ENCODE data around the gene PRDX3.

PRDX3 gene

GRCh38 chr10:119178372-119179119, at the start of gene PRDX3:
Gene PRDX3, minus strand, starts transcription at chr10:119178812. Its CDS starts 22 bp downstream, at chr10:119178790.
- DNase-seq: peak; percentile 92

- DNase-seq: no peak
Observed at GRCh38 chr10:119227825-119228224, 49.2 kb upstream of the PRDX3 start.

DNA sequence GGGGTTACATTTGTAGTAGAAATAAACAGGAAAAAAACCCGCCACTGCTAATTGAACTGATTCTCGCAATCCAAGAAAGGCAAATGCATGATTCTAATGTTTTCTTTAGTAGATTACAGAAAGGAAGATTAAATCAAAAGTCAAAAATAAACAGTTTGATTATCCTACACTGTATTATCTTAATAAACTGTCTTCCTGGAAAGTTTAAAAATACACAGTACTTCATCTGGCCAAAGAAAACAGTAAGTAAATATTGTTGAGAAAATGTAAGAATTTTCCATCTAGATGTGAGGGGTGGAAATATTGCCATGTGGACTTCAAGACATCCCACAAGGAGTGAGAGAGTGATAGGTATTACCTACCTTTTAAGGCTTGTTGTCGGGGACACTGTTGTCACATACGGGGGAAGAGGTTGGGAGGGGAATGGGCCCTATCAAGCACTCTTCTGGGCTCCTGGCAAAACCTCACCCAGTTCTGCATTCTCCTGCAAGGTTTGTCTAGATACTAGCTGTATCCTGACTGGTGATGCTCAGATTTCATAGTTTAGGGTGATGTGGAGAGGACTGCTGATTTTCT, 46.6 kb upstream of the PRDX3 start:
- DNase-seq: no peak

GRCh38 chr10:119222966-119223386, 44.4 kb upstream of the PRDX3 start:
- DNase-seq: no peak

GRCh38 chr10:119222537-119222936, 43.9 kb upstream of the PRDX3 start:
- no peak for DNase-seq

DNA sequence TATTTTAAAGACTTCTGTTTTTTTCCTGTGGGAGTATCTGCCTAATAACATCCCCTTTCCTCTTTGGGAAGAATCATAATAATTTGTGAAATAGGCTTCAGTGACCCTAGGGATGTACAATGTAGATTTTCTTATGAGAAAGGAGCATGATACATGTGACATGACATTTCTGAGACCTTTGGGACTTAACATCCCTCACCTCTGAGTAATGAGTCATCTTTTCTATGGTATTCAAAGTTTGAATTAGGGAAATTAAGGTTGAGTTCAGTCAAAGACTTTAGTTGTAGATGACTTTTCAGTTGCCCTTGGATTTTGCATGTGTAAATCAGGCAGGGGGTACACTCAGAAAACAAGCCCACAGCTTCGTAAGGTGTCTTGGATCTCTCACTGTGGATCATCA, 43.1 kb upstream of the PRDX3 start:
- DNase-seq: no peak

DNA sequence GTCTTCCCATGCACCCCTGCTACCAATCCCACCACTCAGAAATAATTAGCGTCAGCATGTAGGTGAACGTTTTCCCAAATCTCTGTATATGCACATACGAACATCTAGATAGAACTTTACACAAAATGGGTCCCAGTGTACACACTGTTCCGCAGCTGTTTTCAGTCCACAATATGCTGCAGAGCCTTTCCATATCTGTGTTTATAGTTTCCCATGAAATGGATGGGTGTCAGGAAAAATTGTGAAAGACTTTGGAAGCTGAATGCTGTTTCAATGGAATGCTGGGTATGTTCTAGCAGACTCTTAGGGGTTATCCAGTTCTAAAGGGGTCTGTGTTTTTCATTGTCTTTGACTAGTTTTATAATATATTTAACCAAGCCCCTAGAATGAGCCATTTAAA, 42.6 kb upstream of the PRDX3 start:
- no peak for DNase-seq

DNA sequence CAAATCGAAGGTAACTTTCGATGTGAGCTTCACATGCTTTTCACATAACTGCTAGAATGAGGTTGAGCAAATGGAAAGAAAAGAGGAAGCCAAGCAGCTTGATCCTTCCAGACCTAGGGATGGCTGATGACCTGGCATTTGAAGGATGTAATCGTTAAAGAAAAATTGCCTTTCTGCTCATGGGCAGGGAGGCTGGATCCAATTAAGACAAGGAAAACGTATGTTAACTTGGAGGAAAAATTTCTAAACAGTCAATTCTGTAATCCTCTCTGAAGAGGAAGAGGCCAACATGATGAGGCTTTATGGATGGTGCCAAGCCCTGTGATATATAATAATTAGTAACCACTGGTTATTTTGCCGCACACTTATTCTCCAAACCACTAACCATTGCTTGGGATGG, 41.3 kb upstream of the PRDX3 start:
- DNase-seq: no peak

DNA sequence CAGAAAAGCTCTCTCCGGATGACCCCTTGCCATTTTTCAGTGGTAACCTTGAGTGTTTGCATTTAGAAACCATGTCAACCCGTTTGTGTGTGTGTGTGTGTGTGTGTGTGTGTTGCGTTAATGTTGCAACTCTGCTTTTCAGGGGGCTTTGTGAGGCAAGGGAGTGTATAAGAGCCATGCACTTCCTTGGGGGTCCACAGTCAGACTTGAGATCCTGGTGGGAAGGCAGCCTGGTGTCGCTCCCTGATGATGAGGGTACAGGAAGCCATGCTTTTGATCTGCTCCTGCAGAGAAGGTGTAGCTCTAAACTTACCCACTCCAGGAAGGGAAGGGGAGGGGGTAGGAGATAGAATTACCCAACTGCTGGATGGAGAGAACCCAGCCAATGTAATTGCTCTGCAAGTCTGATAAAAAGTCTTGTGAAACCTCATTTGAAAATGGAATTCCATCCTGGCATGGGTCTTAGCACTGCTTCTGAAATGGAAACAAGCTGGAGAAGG, 39.4 kb upstream of the PRDX3 start:
- DNase-seq: peak; percentile 12

DNA sequence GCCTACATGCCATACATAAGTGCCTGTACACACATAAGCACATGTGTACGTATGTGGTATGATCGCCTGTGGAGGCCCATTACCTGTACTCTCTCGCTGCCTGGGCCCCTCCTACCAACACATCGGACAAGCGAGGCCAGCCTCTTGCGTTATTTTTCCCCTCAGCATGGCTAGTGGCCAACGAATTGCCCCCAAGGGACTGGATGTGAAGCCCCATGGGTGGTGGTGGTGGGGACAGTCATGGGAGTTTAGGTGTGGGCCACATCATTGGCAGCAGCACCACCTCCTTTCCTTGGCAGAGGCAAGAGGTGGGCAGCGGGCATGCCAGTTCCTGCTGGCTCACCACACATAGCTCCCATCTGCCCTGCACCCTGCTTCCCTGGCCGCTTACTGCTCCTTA, 38.8 kb upstream of the PRDX3 start:
- DNase-seq: no peak

GRCh38 chr10:119216127-119216526, 37.5 kb upstream of the PRDX3 start:
- no peak for DNase-seq

DNA sequence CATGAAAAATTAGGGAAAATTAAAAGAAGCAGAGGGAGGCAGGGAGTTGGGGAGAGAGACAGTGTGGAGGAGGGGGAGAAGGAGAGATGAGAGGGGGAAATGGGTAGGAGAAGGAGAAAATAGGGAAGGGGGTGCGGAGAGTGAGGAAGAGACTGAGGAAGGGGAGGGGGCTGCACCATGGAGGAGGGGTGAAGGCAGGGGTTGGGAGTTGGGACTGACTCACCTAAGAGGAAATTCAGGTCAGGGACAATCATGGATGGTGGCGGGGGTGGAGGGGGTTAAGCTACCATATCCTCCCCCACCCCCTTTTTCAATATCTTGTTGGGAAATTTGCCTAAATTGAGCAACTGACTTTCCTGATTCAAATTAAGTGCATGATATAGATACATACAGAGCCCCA, 36.8 kb upstream of the PRDX3 start:
- no peak for DNase-seq

GRCh38 chr10:119211625-119212441, 33.2 kb upstream of the PRDX3 start:
- no peak for DNase-seq

DNA sequence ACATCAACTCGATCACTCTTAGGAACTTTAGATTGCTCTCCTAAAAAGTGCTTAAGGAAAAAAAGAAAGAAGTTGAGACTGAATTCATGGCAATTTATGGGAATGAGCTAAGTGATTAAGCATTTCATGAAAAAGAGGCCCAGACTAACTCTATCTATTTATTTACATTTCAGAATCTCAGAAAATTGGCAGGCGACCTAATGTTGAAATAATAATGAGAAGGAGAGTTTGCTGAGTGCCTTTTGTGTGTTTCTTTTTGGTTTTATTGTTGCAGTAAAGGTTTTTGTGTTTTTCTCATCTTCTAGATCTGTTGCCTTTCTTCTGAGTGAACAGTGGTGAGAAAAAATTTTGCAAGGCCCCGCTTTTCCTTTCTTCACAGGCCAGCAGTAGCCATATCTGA, 32.6 kb upstream of the PRDX3 start:
- no peak for DNase-seq

DNA sequence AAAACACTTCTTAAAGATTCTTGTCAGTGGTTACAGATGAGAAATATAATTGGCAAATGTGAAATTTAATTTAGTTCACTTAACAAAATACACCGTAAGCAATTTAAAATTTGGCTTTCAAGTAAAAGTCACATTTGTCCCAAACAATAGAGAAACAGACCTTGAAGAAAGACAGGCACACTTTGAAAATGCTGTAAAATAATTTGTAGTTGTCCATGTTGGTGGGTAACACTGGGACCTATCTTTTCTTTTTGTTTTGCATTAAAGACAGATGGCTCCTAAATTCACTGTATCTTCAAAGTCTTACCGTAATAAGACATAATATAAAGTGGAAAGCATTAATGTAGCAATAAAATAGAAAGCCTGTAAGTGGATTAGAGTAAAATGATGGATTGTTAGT, 32.0 kb upstream of the PRDX3 start:
- no peak for DNase-seq

DNA sequence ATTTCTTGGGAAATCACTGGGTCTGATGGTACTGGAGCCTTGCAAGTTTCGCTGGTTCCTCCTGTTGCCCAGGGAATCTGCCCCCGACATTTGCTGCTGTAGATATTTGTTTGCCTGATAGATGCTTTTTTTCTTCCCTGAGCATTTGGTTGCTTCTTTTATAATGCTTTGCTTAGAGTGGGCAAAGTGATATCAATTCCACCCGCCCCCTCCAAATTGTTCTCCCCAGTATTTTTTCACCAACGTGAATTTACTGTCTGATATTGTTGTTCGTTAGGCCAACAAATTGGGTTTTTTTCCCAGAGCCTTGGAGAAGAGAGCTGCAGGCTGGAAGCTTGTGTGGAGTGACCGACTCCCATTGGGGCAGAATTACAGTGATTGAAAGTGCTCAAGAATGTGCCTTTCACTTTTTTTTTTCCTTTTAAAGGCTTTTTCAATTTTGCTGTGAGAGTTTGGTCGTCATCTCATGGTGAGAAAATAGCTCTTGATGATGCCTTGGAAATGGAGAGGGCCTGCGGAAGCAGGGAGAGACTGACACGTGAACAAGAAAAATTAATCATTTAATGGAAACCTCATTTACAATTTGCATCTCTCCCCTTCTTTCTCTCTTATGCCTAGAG, 31.2 kb upstream of the PRDX3 start:
- DNase-seq: no peak

GRCh38 chr10:119209035-119209735, 30.6 kb upstream of the PRDX3 start:
- DNase-seq: peak; percentile 68

DNA sequence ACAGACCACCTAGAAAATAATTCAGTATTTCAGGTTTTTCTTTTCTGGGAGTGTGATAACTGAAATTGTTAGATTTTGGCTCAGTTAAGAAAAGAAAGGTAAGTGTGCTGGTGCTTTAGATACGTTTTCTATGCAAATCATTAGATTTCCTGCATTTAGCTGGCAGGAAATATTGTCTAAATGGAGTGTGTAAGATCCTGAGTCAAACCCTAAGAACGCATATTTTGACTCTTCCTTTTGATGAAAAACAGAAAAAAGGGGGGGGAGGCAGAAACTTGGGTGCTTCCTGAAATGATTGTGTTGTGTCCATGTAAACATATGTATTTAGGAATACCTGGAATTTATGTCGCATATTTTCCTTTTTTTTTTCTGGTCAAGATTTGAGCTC, 29.9 kb upstream of the PRDX3 start:
- no peak for DNase-seq

DNA sequence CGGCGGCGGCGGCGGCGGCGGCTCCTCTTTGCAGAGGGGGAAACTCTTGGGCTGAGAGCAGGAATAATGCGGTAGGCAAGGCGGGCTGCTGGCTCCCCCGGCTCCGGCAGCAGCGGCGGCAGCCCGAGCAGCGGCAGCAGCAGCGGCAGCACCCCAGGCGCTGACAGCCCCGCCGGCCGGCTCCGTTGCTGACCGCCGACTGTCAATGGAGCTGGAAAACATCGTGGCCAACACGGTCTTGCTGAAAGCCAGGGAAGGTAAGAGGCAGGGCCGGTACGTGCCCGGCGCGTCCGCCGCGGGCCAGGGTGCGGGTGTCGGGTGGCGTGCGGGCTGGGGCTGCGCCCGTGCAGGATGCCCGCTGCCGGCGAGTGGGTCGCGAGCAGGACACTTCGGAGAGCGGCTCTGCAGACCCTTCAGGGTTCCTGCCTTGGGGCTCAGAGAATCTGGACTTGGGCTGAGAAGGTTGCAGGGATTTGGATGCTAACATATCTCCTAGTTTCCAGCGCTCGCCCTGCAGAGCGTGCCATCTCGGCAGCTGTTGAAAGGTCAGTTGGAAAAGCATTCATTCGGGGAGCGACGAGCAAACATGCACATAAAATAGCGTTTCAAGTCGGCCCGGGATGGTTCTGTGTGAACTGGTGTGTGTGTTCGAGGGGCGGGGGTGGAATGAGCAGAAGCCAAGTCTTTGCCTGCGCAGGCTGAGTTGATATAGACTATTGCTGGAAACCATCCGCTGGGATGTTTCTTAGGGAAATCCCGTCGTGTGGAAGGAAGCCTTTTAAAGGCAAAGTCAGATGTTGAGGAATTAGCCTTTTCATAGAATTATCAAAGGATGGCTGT, 29.3 kb upstream of the PRDX3 start:
- peak; percentile 61 for DNase-seq

DNA sequence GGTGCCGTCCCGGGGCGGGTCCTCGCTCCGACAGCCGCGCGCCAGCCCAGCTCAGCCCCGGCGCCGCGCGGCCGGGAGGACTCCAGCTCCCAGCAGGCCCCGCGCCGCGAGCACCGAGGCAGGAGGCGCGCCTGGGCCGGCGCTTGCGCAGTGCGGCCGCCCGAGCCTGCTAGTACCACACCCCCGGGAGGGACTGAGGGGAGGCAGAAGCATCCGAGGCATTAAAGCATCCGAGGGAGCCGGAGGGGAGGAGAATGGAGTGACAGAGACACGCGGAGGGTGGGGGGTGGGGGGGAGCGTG, 28.7 kb upstream of the PRDX3 start, which contains the start of gene GRK5:
TSS of gene GRK5 (plus strand) at position 206 of the 301 bp plus-strand sequence. CDS start 347 bp downstream, outside the sequence.
- peak; percentile 95 for DNase-seq

GRCh38 chr10:119206603-119207365, 28.2 kb upstream of the PRDX3 start:
- peak; percentile 74 for DNase-seq

Data from NCI-H69 (cell line).